Hepatocyte (in vitro differentiated cells): ENCODE measurements around the gene SEPSECS.

ENCODE experiments used
- EZH2 ChIP-seq: fragments of 200-600 bp; sonication (generic); IDR thresholded peaks from 2 replicates; pipeline ENCODE4 v1.6.1; 2016; ENCODE audit warnings: antibody characterized with exemption, mild to moderate bottlenecking, borderline replicate concordance
- TF ChIP-seq, protein P1 (sequence below): fragments of 200-600 bp; sonication (generic); IDR thresholded peaks from 2 replicates; pipeline ENCODE4 v1.5.1; 2016; ENCODE audit warnings: antibody characterized with exemption, mild to moderate bottlenecking; ENCODE audit not compliant: poor library complexity

DNA sequence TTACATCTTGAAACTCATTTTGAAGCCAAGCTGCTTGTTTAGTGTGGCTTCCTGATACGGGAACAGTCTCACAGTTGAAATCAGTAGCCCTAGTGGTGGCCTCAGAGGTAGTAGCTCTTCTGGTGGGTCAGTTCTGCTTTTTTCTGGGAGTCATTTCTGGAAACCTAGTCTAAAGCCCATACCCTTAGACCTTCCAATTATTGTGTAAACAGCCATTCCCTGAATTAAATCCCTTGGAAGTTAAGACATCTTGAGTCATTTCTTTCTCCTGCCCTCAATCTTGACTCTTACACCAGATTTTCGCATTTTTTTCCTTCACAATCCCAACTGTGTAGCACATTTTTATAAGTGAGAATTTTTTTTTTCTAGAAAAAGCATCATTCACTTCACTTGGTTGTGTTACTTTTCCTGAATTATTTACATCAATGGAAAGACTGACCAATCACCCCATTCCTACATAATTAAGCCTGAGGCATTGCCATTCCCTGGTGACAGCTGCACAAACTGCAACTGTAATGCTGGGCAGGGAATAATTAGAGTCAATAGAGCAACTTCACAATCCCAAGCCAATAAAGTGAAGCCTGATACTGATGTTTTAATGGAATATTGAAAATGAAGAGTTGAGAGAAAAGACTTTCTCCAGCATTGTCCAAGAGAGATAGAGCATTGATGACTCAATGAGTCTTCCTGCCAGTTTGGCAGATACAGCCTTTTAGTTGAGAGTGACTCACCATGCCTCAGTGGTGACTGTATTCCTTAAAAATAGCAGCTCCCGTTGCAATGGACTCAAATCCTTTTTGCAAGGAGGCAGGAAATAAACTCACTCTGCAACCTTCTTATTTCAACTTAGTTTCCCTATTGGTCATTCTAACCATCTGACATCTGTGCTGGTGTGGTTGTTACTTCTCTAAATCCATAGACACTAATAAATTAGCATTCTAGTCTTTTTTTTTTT is 13.0 kb upstream of the SEPSECS start:
- no peak for TF ChIP-seq EZH2
- TF ChIP-seq, protein P1, sequence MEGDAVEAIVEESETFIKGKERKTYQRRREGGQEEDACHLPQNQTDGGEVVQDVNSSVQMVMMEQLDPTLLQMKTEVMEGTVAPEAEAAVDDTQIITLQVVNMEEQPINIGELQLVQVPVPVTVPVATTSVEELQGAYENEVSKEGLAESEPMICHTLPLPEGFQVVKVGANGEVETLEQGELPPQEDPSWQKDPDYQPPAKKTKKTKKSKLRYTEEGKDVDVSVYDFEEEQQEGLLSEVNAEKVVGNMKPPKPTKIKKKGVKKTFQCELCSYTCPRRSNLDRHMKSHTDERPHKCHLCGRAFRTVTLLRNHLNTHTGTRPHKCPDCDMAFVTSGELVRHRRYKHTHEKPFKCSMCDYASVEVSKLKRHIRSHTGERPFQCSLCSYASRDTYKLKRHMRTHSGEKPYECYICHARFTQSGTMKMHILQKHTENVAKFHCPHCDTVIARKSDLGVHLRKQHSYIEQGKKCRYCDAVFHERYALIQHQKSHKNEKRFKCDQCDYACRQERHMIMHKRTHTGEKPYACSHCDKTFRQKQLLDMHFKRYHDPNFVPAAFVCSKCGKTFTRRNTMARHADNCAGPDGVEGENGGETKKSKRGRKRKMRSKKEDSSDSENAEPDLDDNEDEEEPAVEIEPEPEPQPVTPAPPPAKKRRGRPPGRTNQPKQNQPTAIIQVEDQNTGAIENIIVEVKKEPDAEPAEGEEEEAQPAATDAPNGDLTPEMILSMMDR = no peak
